ENCODE results near the gene SLCO2A1. TPM values are rescaled to one million over a fixed set of nuclear protein-coding genes. Genes with fewer than 3 reads are reported as not detected.

SLCO2A1 gene
- total and polyA plus RNA-seq, 2 donors (not counting 1 experiment from before 2014, with no cell fraction given) = not detected

- no peak overlapping the region for H3K4me3 ChIP-seq (ENCODE audit: control extremely low read depth in 1 of 5, extremely low read depth in 1 of 5, insufficient read depth in 1 of 5, low read depth in 2 of 5, low read length in 4 of 5)
- Mint-ChIP-seq H3K4me1 (no peaks in the 10 kb centered on the region), H3K4me3 (no peak overlapping the region), H3K27ac (no peak overlapping the region), H3K27me3 (peaks cover 12% of the 10 kb centered on the region), H3K9me3 (ENCODE audit: insufficient read depth) (peaks cover 3% of the 10 kb centered on the region)
- H3K36me3 ChIP-seq (replicated peaks in 1 of 2; ENCODE audit: control extremely low read depth in 1 of 2, control insufficient read depth in 1 of 2, extremely low read depth in 1 of 2, insufficient read depth in 2 of 2, low read length in 1 of 2) = no peaks in the 10 kb centered on the region
- no peak for ATAC-seq (ENCODE audit: low read depth)
- H3K9ac ChIP-seq (ENCODE audit: low read length) = no peak overlapping the region
- no peaks in the 10 kb centered on the region for H4K20me1 ChIP-seq (ENCODE audit: control insufficient read depth, insufficient read depth, low read length, poor library complexity, severe bottlenecking)
- intact Hi-C loops (cut with micrococcal nuclease) = no loop called here
- no peak for DNase-seq
- 74% methylated on average over 10 of the region's 10 CpGs for WGBS (ENCODE audit: insufficient coverage)
- no peaks in the 10 kb centered on the region for H3K4me1 ChIP-seq (ENCODE audit: control insufficient read depth in 2 of 2, insufficient read depth in 2 of 2, low read length in 2 of 2)
- ChIA-PET CTCF (no interaction called here), POLR2A (no interaction called here)
- H3K4me2 ChIP-seq (replicated peaks; ENCODE audit: low read depth, low read length, poor library complexity, severe bottlenecking) = no peak overlapping the region
- TF ChIP-seq EZH2 (IDR thresholded peaks at IDR 0.05; ENCODE audit: borderline replicate concordance, insufficient read depth, low read depth, low read length, poor library complexity, severe bottlenecking) (no peak), CTCF (IDR thresholded peaks at IDR 0.05) (no peak)
- H3K9me3 ChIP-seq (ENCODE audit: control extremely low read depth in 1 of 3, control insufficient read depth in 2 of 3, insufficient read depth in 1 of 3, low read length in 2 of 3) = peaks cover 0 to 8% (median 0%) of the 10 kb centered on the region in 3 donors
- H2AFZ ChIP-seq (ENCODE audit: insufficient read depth, low read depth, low read length, poor library complexity, severe bottlenecking) = no peak overlapping the region
- H3K27ac ChIP-seq (ENCODE audit: low read length in 2 of 2) = no peak overlapping the region
- no peaks in the 10 kb centered on the region for H3K79me2 ChIP-seq (ENCODE audit: control insufficient read depth, insufficient read depth, low read length)
- peaks cover 0 to under 1% (median 0%) of the 10 kb centered on the region in 4 experiments for H3K27me3 ChIP-seq (replicated peaks in 1 of 4; ENCODE audit: control extremely low read depth in 1 of 4, control insufficient read depth in 3 of 4, insufficient read depth in 4 of 4, low read length in 3 of 4)
These were observed 8.4 kb upstream of the SLCO2A1 start for GRCh38 chr3:134038071-134038491.

GRCh38 chr3:134037168-134037567 is 7.4 kb upstream of the SLCO2A1 start:
- intact Hi-C loops (cut with micrococcal nuclease) = no loop called here
- Histone ChIP-seq H3K9ac (ENCODE audit: low read length) (no peak overlapping the region), H3K4me1 (ENCODE audit: control insufficient read depth in 2 of 2, insufficient read depth in 2 of 2, low read length in 2 of 2) (no peaks in the 10 kb centered on the region), H3K79me2 (ENCODE audit: control insufficient read depth, insufficient read depth, low read length) (no peaks in the 10 kb centered on the region), H3K27ac (ENCODE audit: low read length in 2 of 2) (no peak overlapping the region), H3K27me3 (replicated peaks in 1 of 4; ENCODE audit: control extremely low read depth in 1 of 4, control insufficient read depth in 3 of 4, insufficient read depth in 4 of 4, low read length in 3 of 4) (peaks cover 0 to 3% (median 0%) of the 10 kb centered on the region in 4 experiments), H2AFZ (ENCODE audit: insufficient read depth, low read depth, low read length, poor library complexity, severe bottlenecking) (no peak overlapping the region), H3K4me2 (replicated peaks; ENCODE audit: low read depth, low read length, poor library complexity, severe bottlenecking) (no peak overlapping the region), H3K4me3 (ENCODE audit: control extremely low read depth in 1 of 5, extremely low read depth in 1 of 5, insufficient read depth in 1 of 5, low read depth in 2 of 5, low read length in 4 of 5) (no peak overlapping the region), H3K9me3 (ENCODE audit: control extremely low read depth in 1 of 3, control insufficient read depth in 2 of 3, insufficient read depth in 1 of 3, low read length in 2 of 3) (peaks cover 0 to 4% (median 0%) of the 10 kb centered on the region in 3 donors), H3K36me3 (replicated peaks in 1 of 2; ENCODE audit: control extremely low read depth in 1 of 2, control insufficient read depth in 1 of 2, extremely low read depth in 1 of 2, insufficient read depth in 2 of 2, low read length in 1 of 2) (no peaks in the 10 kb centered on the region), H4K20me1 (ENCODE audit: control insufficient read depth, insufficient read depth, low read length, poor library complexity, severe bottlenecking) (no peaks in the 10 kb centered on the region)
- H3K27ac Mint-ChIP-seq = no peak overlapping the region
- H3K9me3 Mint-ChIP-seq (ENCODE audit: insufficient read depth) = no peaks in the 10 kb centered on the region
- no peaks in the 10 kb centered on the region for H3K4me1 Mint-ChIP-seq
- ATAC-seq (ENCODE audit: low read depth) (no peak), DNase-seq (no peak)
- H3K4me3 Mint-ChIP-seq = no peak overlapping the region
- peaks cover 17% of the 10 kb centered on the region for H3K27me3 Mint-ChIP-seq
- no peak for TF ChIP-seq CTCF (IDR thresholded peaks at IDR 0.05)
- no peak for TF ChIP-seq EZH2 (IDR thresholded peaks at IDR 0.05; ENCODE audit: borderline replicate concordance, insufficient read depth, low read depth, low read length, poor library complexity, severe bottlenecking)
- CTCF ChIA-PET = no interaction called here
- POLR2A ChIA-PET = no interaction called here
- WGBS (ENCODE audit: insufficient coverage) = 87% methylated on average over 5 of the region's 5 CpGs
